ENCODE results near the gene PRM1.
"Not testable (repeated sequence)": the region's sequence is repeated elsewhere in the genome, so short reads cannot be mapped to it uniquely, and the experiment has no call there.

The PRM1 gene

GRCh38 chr16:11296706-11297491, 15.8 kb upstream of the PRM1 start:
- DNase-seq: no peak

- no peak for DNase-seq
These were observed 15.2 kb upstream of the PRM1 start for GRCh38 chr16:11296351-11296705.

GRCh38 chr16:11295672-11296071, 14.5 kb upstream of the PRM1 start:
- no peak for DNase-seq

- DNase-seq: no peak
These were observed 11.1 kb upstream of the PRM1 start for GRCh38 chr16:11292076-11292748.

- DNase-seq: no peak
These were observed 10.1 kb upstream of the PRM1 start for GRCh38 chr16:11291091-11291703.

GRCh38 chr16:11290102-11290893, 9.2 kb upstream of the PRM1 start:
- no peak for DNase-seq

- not testable (repeated sequence) for DNase-seq
These were observed 8.6 kb upstream of the PRM1 start for GRCh38 chr16:11289696-11290095.

- DNase-seq: no peak
These were observed 8.1 kb upstream of the PRM1 start for GRCh38 chr16:11289202-11289601.

- DNase-seq: no peak
These were observed 4.7 kb upstream of the PRM1 start for GRCh38 chr16:11285842-11286241.

GRCh38 chr16:11283820-11284248, 2.7 kb upstream of the PRM1 start:
- peak; percentile 16 for DNase-seq

- DNase-seq: no peak
These were observed 2.2 kb downstream of the PRM1 start for GRCh38 chr16:11278681-11279628.

GRCh38 chr16:11277607-11278337, 3.4 kb downstream of the PRM1 start:
- no peak for DNase-seq

GRCh38 chr16:11276896-11277593, 4.1 kb downstream of the PRM1 start:
- no peak for DNase-seq

- no peak for DNase-seq
These were observed 4.8 kb downstream of the PRM1 start, which contains the start of gene PRM2 for GRCh38 chr16:11276143-11276895. PRM2 (minus strand) TSS chr16:11276480; CDS start chr16:11276370, 110 bp downstream.

- no peak for DNase-seq
These were observed 6.2 kb downstream of the PRM1 start for GRCh38 chr16:11274964-11275363.

GRCh38 chr16:11273721-11274324, 7.3 kb downstream of the PRM1 start:
- DNase-seq: no peak

GRCh38 chr16:11272921-11273720, 8.0 kb downstream of the PRM1 start, which contains the start of gene PRM3:
PRM3 (minus strand) TSS chr16:11273629; CDS start chr16:11273595, 34 bp downstream.
- DNase-seq: no peak

GRCh38 chr16:11272484-11272883, 8.6 kb downstream of the PRM1 start:
- DNase-seq: no peak
